Hepatocyte (in vitro differentiated cells): ENCODE results near the gene TNFSF11.

Experiments
- CTCF ChIP-seq: fragments of 200-600 bp; sonication (generic); IDR thresholded peaks from 2 replicates; pipeline ENCODE4 v1.5.1; 2016; ENCODE audit warnings: antibody characterized with exemption, mild to moderate bottlenecking; ENCODE audit not compliant: poor library complexity
- EZH2phosphoT487 ChIP-seq: fragments of 200-600 bp; sonication (generic); IDR thresholded peaks from one replicate; pipeline ENCODE4 v1.6.1; 2018; ENCODE audit warnings: antibody characterized with exemption, mild to moderate bottlenecking, low read depth, moderate library complexity; ENCODE audit not compliant: unreplicated experiment, severe bottlenecking

DNA sequence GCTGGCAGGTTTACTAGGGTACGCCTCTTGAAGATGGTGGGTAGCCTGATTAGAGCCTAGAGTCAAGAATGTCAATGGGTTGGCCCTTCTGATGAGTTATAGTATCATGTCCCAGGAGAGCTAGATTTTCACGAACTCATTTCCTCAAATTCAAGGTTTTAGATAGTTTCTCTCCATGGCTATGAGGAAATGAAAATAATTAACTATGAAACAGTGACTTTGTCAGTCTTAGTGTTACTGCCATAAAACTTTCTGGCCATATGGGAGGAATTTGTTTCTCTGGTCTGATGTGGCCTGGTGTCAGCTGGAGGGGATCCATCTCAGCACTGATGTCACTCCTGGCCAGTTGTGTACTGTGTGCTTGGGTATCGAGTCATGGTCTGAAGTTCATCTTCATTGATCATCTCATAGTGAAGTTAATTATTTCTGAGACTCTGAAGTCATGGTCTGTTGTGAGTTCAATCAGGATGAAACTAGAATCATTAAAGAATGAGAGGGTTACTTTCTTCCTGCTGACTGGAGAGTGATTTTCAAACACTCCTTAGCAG is 49.4 kb upstream of the TNFSF11 start:
- TF ChIP-seq CTCF (no peak), EZH2phosphoT487 (no peak)
